HG02798 (cell line): ENCODE measurements around the gene BIK.
"Not testable (repeated sequence)": the region's sequence is repeated elsewhere in the genome, so short reads cannot be mapped to it uniquely, and the experiment has no call there.

Experiments
- ATAC-seq: cut with Tn5 transposase; IDR thresholded peaks from one replicate; pipeline ENCODE4 v1.9.1; 2021; ENCODE audit warnings: mild to moderate bottlenecking; ENCODE audit not compliant: unreplicated experiment, poor library complexity

BIK gene

GRCh38 chr22:43133401-43133800 is 22.9 kb downstream of the BIK start:
- ATAC-seq = no peak

GRCh38 chr22:43134553-43134952 is 24.0 kb downstream of the BIK start:
- ATAC-seq = no peak

DNA sequence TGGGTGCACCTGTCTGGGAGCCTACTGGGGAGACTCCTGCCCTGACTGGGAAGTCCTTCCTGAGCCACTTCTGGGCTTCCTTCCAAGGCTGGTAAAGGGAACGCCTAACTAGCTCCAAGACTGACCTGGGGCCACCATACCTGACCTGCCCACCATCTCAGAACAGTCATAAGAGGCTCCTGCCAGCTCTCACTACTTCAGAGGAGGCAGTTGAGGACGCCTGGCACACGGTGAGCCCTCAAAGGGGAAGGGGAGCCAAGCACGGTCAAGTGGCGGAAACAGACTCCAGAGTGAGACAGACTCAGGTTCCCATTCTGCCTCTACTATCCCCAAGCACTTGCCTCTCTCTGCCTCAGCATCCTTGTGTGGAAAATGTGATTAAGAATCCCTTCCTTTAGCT is 25.0 kb downstream of the BIK start:
- ATAC-seq = no peak

GRCh38 chr22:43136255-43136654 is 25.7 kb downstream of the BIK start:
- ATAC-seq = no peak

DNA sequence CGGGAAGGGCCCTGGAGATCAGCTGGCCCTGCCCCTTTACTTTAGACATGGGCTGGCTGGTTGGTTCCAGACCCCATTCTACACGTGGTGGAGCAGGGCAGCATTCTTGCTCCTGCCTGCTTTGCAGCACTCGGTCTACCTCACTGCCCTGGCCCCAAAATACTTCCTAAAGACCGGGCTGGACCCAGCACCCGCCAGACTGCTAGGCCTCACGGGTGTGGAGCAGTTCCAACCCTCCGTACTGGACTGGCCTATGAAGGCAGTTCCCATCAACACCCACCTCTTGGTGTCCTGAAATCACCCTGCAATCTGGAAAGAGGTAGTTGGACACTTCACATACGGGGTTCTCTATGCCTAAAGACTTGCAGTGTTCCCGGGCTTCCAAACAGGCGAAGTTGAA is 26.3 kb downstream of the BIK start:
- no peak for ATAC-seq

- peak; percentile 90 for ATAC-seq
Measured at GRCh38 chr22:43142880-43143562, 32.5 kb downstream of the BIK start, which contains the start of gene MCAT. Gene MCAT (minus strand): TSS chr22:43143398. CDS start chr22:43143348, 50 bp downstream.

GRCh38 chr22:43144949-43145348 is 34.4 kb downstream of the BIK start:
- no peak for ATAC-seq

DNA sequence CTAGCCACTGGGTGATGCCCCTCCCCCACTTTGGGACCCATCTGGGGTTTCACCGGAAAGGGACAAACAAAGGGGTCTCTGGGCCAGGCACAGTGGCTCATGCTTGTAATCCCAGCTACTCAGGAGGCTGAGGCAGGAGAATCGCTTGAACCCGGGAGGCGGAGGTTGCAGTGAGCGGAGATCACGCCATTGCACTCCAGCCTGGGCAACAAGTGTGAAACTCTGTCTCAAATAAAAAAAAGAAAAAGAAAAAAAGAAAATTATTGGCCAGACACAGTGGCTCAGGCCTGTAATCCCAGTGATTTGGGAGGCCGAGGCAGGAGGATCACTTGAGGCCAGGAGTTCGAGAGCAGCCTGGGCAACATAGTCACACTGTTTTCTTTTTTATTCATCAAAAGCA is 34.8 kb downstream of the BIK start:
- not testable (repeated sequence) for ATAC-seq

- not testable (repeated sequence) for ATAC-seq
Measured at GRCh38 chr22:43146332-43146731, 35.8 kb downstream of the BIK start.

- no peak for ATAC-seq
Measured at GRCh38 chr22:43147821-43148220, 37.3 kb downstream of the BIK start.

- ATAC-seq = no peak
Measured at GRCh38 chr22:43148581-43148980, 38.0 kb downstream of the BIK start.

GRCh38 chr22:43150731-43151206 is 40.2 kb downstream of the BIK start:
- no peak for ATAC-seq

- ATAC-seq = peak; percentile 38
Measured at GRCh38 chr22:43151251-43152002, 40.9 kb downstream of the BIK start, which contains the start of gene TSPO. Gene TSPO (plus strand): TSS chr22:43151559. CDS start chr22:43159239, 7,680 bp downstream.

DNA sequence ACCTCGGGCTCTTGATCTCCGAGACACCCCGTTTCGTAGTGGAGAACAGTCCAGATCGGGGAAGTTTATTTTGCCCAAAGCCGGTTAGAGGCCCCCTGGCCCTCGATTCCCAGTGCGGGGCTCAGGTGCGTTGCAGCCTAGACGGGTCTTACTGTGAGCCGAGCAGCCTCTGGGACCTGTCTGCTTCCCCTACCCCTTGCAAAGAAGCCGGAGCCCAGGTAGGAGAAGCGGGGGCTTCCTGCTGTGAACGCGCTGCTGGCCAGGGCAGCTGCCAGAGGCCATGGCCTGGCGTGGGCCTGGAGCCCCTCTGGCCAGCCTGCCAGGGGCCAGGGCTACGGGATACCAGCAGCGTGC is 41.4 kb downstream of the BIK start:
- no peak for ATAC-seq

- ATAC-seq = peak; percentile 40
Measured at GRCh38 chr22:43152357-43153071, 42.0 kb downstream of the BIK start.

DNA sequence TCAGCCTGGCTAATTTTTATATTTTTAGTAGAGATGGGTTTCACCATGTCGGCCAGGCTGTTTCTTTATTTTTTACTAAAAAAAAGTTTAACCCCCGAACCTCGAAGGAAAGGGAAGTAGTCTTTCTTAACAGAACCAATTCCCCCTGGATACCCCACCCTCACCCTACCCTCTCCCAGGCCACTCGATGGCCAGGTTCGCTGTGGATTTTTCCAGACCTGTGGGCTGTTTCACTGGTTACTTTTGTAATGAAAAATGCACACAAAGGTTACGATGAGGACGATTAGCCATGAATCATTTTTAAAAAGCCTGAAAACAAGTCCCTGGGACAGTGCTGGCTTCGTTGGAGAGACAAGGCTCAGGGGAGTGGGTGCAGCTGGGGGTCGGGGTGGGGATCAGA is 43.3 kb downstream of the BIK start:
- ATAC-seq = no peak

DNA sequence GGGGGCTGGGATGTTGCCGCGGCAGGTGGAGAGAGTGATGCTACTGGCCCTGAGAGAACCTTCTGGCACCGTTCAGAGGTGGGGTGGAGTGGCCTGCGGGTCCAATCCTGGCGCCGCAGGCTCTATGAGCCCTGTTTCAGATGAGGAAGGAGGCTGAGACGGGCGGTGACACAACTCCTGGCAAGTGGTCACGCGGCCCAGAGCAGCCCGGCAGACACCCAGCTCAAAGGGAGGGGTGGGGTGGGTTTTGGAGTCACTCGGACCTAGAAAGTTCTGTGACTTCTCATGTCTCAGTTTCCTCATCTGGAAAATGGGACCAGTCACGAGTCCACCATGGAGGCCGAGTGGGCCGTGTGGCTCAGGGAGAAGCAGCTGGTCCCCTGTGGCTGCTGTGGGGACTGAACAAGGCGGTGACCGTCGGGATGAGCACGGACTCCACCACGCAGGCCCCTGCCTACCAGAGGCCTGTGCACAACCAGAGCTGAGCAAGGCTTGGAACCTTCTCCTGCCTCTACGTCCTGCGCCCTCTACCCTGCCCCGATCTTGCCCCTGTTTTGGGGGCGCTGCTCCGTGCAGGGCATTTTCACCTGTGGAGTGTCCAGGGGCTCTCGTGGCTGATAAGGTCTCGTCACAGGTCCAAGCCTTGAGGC is 44.5 kb downstream of the BIK start:
- ATAC-seq = no peak

DNA sequence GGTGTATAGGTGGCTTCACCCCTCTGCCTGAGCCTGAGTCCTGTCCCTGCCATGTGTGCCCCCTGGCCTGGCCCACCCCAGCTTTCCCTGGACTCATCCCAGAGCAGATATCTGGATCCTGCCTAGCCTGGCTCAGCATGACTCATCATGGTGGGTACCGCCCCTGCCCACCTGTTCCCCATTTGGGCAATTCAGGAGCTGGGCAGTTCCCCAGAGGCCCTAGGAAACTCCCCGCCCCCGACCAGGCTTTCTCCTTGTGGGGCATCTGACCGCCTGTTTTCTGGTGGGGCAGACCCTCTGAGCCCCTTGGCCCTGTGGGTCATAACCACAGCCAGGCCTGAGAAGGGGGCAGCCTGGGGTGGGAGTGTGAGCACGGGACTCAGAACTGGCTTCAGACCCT is 45.2 kb downstream of the BIK start:
- no peak for ATAC-seq

- no peak for ATAC-seq
Measured at GRCh38 chr22:43156413-43156812, 45.9 kb downstream of the BIK start.

GRCh38 chr22:43157874-43158546 is 47.5 kb downstream of the BIK start:
- ATAC-seq = no peak
